ENCODE results near the gene APLP1. TPM values are rescaled to one million over a fixed set of nuclear protein-coding genes. Genes with fewer than 3 reads are reported as not detected.

APLP1 gene
- total RNA-seq (ENCODE audit: low replicate concordance): 2.1 and 18.6 TPM in 2 replicates

GRCh38 chr19:35868172-35868822 lies at the start of gene APLP1:
Gene APLP1, plus strand, starts transcription at chr19:35868574. Its CDS starts 63 bp downstream, at chr19:35868637.

GRCh38 chr19:35852029-35852780 lies 16.2 kb upstream of the APLP1 start, which contains the start of gene NPHS1:
Gene NPHS1, minus strand, starts transcription at chr19:35852504. Its CDS starts 667 bp downstream, at chr19:35851837.

GRCh38 chr19:35856546-35857149 lies 11.7 kb upstream of the APLP1 start, which contains the start of gene KIRREL2:
Gene KIRREL2, plus strand, starts transcription at chr19:35856911. Its CDS starts 209 bp downstream, at chr19:35857120.

GRCh38 chr19:35901854-35902661 lies 33.7 kb downstream of the APLP1 start, which contains the start of gene HCST:
Gene HCST, plus strand, starts transcription at chr19:35902529. Its CDS starts 65 bp downstream, at chr19:35902594.

GRCh38 chr19:35908010-35908441 lies 39.7 kb downstream of the APLP1 start, which contains the start of gene TYROBP:
Gene TYROBP, minus strand, starts transcription at chr19:35908295. Its CDS starts 67 bp downstream, at chr19:35908228.

Other genes starting within 250 kb of the APLP1 start
- gene RBM42, start 239.5 kb upstream of the APLP1 start, total RNA-seq (ENCODE audit: low replicate concordance): 20.2 and 35.9 TPM in 2 replicates
- 0.23 and 0.47 TPM in 2 replicates for gene ETV2, start 226.8 kb upstream of the APLP1 start, total RNA-seq (ENCODE audit: low replicate concordance)
- gene COX6B1, start 220.3 kb upstream of the APLP1 start, total RNA-seq (ENCODE audit: low replicate concordance): 541 and 559 TPM in 2 replicates
- 0.08 TPM in 1 of 2 replicates, not detected in the other for gene UPK1A, start 202.1 kb upstream of the APLP1 start, total RNA-seq (ENCODE audit: low replicate concordance)
- gene ZBTB32, start 164.0 kb upstream of the APLP1 start, total RNA-seq (ENCODE audit: low replicate concordance): not detected in 2 replicates
- 3.3 and 4.0 TPM in 2 replicates for gene KMT2B, start 150.6 kb upstream of the APLP1 start, total RNA-seq (ENCODE audit: low replicate concordance)
- gene IGFLR1, start 126.1 kb upstream of the APLP1 start, total RNA-seq (ENCODE audit: low replicate concordance): 0.60 and 2.1 TPM in 2 replicates
- 4.9 and 6.1 TPM in 2 replicates for gene U2AF1L4, start 123.2 kb upstream of the APLP1 start, total RNA-seq (ENCODE audit: low replicate concordance)
- 2.9 and 17.7 TPM in 2 replicates for gene PSENEN, start 122.9 kb upstream of the APLP1 start, total RNA-seq (ENCODE audit: low replicate concordance)
- gene LIN37, start 120.0 kb upstream of the APLP1 start, total RNA-seq (ENCODE audit: low replicate concordance): 4.4 and 13.0 TPM in 2 replicates
- 12.2 and 44.7 TPM in 2 replicates for gene HSPB6, start 111.5 kb upstream of the APLP1 start, total RNA-seq (ENCODE audit: low replicate concordance)
- gene PROSER3, start 110.4 kb upstream of the APLP1 start, total RNA-seq (ENCODE audit: low replicate concordance): 0.47 and 3.0 TPM in 2 replicates
- gene ARHGAP33, start 93.0 kb upstream of the APLP1 start, total RNA-seq (ENCODE audit: low replicate concordance): 1.7 and 2.2 TPM in 2 replicates
- gene PRODH2, start 55.7 kb upstream of the APLP1 start, total RNA-seq (ENCODE audit: low replicate concordance): not detected in 2 replicates
- not detected in 2 replicates for gene NPHS1, start 16.1 kb upstream of the APLP1 start, total RNA-seq (ENCODE audit: low replicate concordance)
- gene KIRREL2, start 11.7 kb upstream of the APLP1 start, total RNA-seq (ENCODE audit: low replicate concordance): not detected in 2 replicates
- 2.2 and 7.1 TPM in 2 replicates for gene NFKBID, start 32.0 kb downstream of the APLP1 start, total RNA-seq (ENCODE audit: low replicate concordance)
- gene HCST, start 34.0 kb downstream of the APLP1 start, total RNA-seq (ENCODE audit: low replicate concordance): 0.60 and 4.6 TPM in 2 replicates
- not detected in 2 replicates for gene TYROBP, start 39.7 kb downstream of the APLP1 start, total RNA-seq (ENCODE audit: low replicate concordance)
- 1.1 and 1.5 TPM in 2 replicates for gene LRFN3, start 67.8 kb downstream of the APLP1 start, total RNA-seq (ENCODE audit: low replicate concordance)
- 6.8 and 13.5 TPM in 2 replicates for gene SDHAF1, start 126.6 kb downstream of the APLP1 start, total RNA-seq (ENCODE audit: low replicate concordance)
- gene SYNE4, start 140.2 kb downstream of the APLP1 start, total RNA-seq (ENCODE audit: low replicate concordance): 0.08 TPM in 1 of 2 replicates, not detected in the other
- 5.4 and 15.6 TPM in 2 replicates for gene ALKBH6, start 145.6 kb downstream of the APLP1 start, total RNA-seq (ENCODE audit: low replicate concordance)
- 3.7 and 12.8 TPM in 2 replicates for gene CLIP3, start 164.3 kb downstream of the APLP1 start, total RNA-seq (ENCODE audit: low replicate concordance)
- gene THAP8, start 185.7 kb downstream of the APLP1 start, total RNA-seq (ENCODE audit: low replicate concordance): 1.1 and 2.8 TPM in 2 replicates
- 0.12 and 1.1 TPM in 2 replicates for gene WDR62, start 186.3 kb downstream of the APLP1 start, total RNA-seq (ENCODE audit: low replicate concordance)
- gene OVOL3, start 242.6 kb downstream of the APLP1 start, total RNA-seq (ENCODE audit: low replicate concordance): not detected in 2 replicates
- 131 and 194 TPM in 2 replicates for gene POLR2I, start 246.3 kb downstream of the APLP1 start, total RNA-seq (ENCODE audit: low replicate concordance)
- gene TBCB, start 246.9 kb downstream of the APLP1 start, total RNA-seq (ENCODE audit: low replicate concordance): 315 and 328 TPM in 2 replicates

All from smooth muscle cell of the coronary artery (primary cell).